Body of pancreas (tissue), 4 donors: ENCODE data around the gene SUCO. TPM values are rescaled to one million over a fixed set of nuclear protein-coding genes. Genes with fewer than 3 reads are reported as not detected.

Experiments
- ATAC-seq: fragments of 150-250 bp; one replicate; pipeline ENCODE4 v1.9.1; 2016
- DNase-seq, 4 donors: peaks; one replicate each; pipeline ENCODE4 v3.0.0-alpha.2; 2019
- H3K27ac ChIP-seq, 4 donors: fragments of 200-600 bp; sonication (generic); 1 replicate in 3 of 4; 2 replicates in 1 of 4; pipeline versions ENCODE4 v1.5.1 to v1.6.1; 2016 to 2019; ENCODE audit warnings: mild to moderate bottlenecking in 1 of 4, mixed read lengths in 1 of 4, moderate library complexity in 1 of 4
- H3K27me3 ChIP-seq, 2 donors: fragments of 200-600 bp; sonication (generic); one replicate each; pipeline ENCODE4 v1.6.0; 2016; ENCODE audit warnings: mild to moderate bottlenecking in 1 of 2
- H3K36me3 ChIP-seq, 2 donors: fragments of 200-600 bp; sonication (generic); replicated peaks in 1 of 2; 2 replicates each; pipeline ENCODE4 v1.5.1; 2016; ENCODE audit warnings: low read depth in 2 of 2; ENCODE audit not compliant: insufficient read depth in 1 of 2
- H3K4me1 ChIP-seq: fragments of 200-600 bp; sonication (generic); one replicate; pipeline ENCODE4 v1.6.0; 2016
- H3K4me3 ChIP-seq, 2 donors: fragments of 200-600 bp; sonication (generic); 1 replicate in 1 of 2; 2 replicates in 1 of 2; pipeline ENCODE4 v1.5.1; 2016 to 2019
- H3K9me3 ChIP-seq, 3 donors: fragments of 200-600 bp; sonication (generic); 1 replicate in 2 of 3; 2 replicates in 1 of 3; pipeline ENCODE4 v1.5.1; 2016
- CTCF ChIP-seq, 7 experiments: fragments of 450-650 bp in 4 of 7; fragments of 200-600 bp in 3 of 7; sonication (generic) in 3 of 7; IDR thresholded peaks; one replicate each; pipeline ENCODE4 v1.5.1; 2016 to 2019; ENCODE audit warnings: antibody characterized with exemption in 7 of 7
- POLR2A ChIP-seq, 3 donors: fragments of 450-650 bp; IDR thresholded peaks; one replicate each; pipeline ENCODE4 v1.6.1; 2016; ENCODE audit warnings: antibody characterized with exemption in 3 of 3, mild to moderate bottlenecking in 2 of 3
- WGBS, 2 donors: methylation state at CpG; one replicate each; pipeline ENCODE4 v1.1.5; 2017; 5-methylcytosine and 5-hydroxymethylcytosine counted together
- intact Hi-C: fragments of 100-400 bp; cut with DNase I; formaldehyde crosslinking; loops from one replicate; pipeline ENCODE4 v1.15.1; 2023
- small RNA-seq: library from RNA; depleted of rRNA; stranded (forward); fragments of <200 nt; gene quantifications from one replicate; pipeline ENCODE3, GENCODE V24; 2016
- total RNA-seq, 2 donors: library from RNA; depleted of rRNA; stranded (reverse); fragments of >200 nt; gene quantifications; one replicate each; pipeline ENCODE4 v1.1.0, GENCODE V29; 2016

SUCO gene
- total RNA-seq, 2 donors from 2014 or later, result 61.0 to 68.6 TPM

GRCh38 chr1:172656576-172656975, 123.6 kb downstream of the SUCO start:
- H3K4me3 ChIP-seq, result no peak overlapping the region
- no peaks in the 10 kb centered on the region for H3K36me3 ChIP-seq
- H3K9me3 ChIP-seq, result no peaks in the 10 kb centered on the region
- H3K27ac ChIP-seq, result no peak overlapping the region
- TF ChIP-seq POLR2A (IDR thresholded peaks at IDR 0.05) (no peak), CTCF (IDR thresholded peaks at IDR 0.05) (no peak)
- no peak for DNase-seq
- 68 to 70% methylated on average over 6 of the region's 6 CpGs for whole genome bisulfite sequencing, 2 donors
- H3K27me3 ChIP-seq, result no peaks in the 10 kb centered on the region
- no peak for ATAC-seq
- H3K4me1 ChIP-seq, result no peaks in the 10 kb centered on the region
- intact Hi-C loops, result no loop called here

GRCh38 chr1:172657586-172657985, 124.6 kb downstream of the SUCO start:
- intact Hi-C loops, result no loop called here
- Histone ChIP-seq H3K27ac (no peak overlapping the region), H3K4me1 (no peaks in the 10 kb centered on the region), H3K9me3 (no peaks in the 10 kb centered on the region), H3K4me3 (no peak overlapping the region), H3K36me3 (no peaks in the 10 kb centered on the region), H3K27me3 (no peaks in the 10 kb centered on the region)
- DNase-seq (no peak), ATAC-seq (no peak)
- WGBS, 2 donors, result 89 to 96% methylated on average over 1 of the region's 1 CpG
- TF ChIP-seq POLR2A (IDR thresholded peaks at IDR 0.05), result no peak
- no peak for TF ChIP-seq CTCF (IDR thresholded peaks at IDR 0.05)

- Histone ChIP-seq H3K4me3 (no peak within 1 kb of the TSS), H3K9me3 (no peaks in the 10 kb centered on the region), H3K4me1 (no peaks in the 10 kb centered on the region), H3K36me3 (no peaks in the 10 kb centered on the region), H3K27me3 (no peaks in the 10 kb centered on the region), H3K27ac (no peak within 1 kb of the TSS)
- ATAC-seq, result no peak
- TF ChIP-seq CTCF (IDR thresholded peaks at IDR 0.05) (no peak), POLR2A (IDR thresholded peaks at IDR 0.05) (no peak)
- intact Hi-C loops, result no loop called here
- 82 to 88% methylated on average over 8 to 10 of the region's 11 CpGs for WGBS, 2 donors
- DNase-seq, result no peak
These were observed 126.0 kb downstream of the SUCO start, which contains the start of gene FASLG for GRCh38 chr1:172658871-172659453. TSS of gene FASLG (plus strand) at chr1:172659103. CDS start at chr1:172659202, 99 bp downstream.

- H3K9me3 ChIP-seq, result no peaks in the 10 kb centered on the region
- no peak for ATAC-seq
- H3K27me3 ChIP-seq, result no peaks in the 10 kb centered on the region
- no peaks in the 10 kb centered on the region for H3K36me3 ChIP-seq
- WGBS, 2 donors, result 66 to 67% methylated on average over 3 of the region's 3 CpGs
- intact Hi-C loops, result no loop called here
- DNase-seq, result no peak
- H3K27ac ChIP-seq, result no peak overlapping the region
- TF ChIP-seq CTCF (IDR thresholded peaks at IDR 0.05), result no peak
- TF ChIP-seq POLR2A (IDR thresholded peaks at IDR 0.05), result no peak
- no peak overlapping the region for H3K4me3 ChIP-seq
- no peaks in the 10 kb centered on the region for H3K4me1 ChIP-seq
These were observed 128.2 kb downstream of the SUCO start for GRCh38 chr1:172661107-172661506.

Small RNA genes lying within 50 kb of the gene (small RNA-seq; reads per million reads assigned to genes)
- gene RNU6-693P, result not detected

Other genes with a start within 250 kb of the SUCO start
- not detected for gene C1orf105, start 112.5 kb upstream of the SUCO start, total RNA-seq
- 10 to 100 TPM; 16.5 to 18.4 TPM for gene PIGC, start 89.1 kb upstream of the SUCO start, total RNA-seq
- gene FASLG, start 126.0 kb downstream of the SUCO start, total RNA-seq, result not detected